HCT116 (cell line): ENCODE results near the gene IRX1. TPM values are rescaled to one million over a fixed set of nuclear protein-coding genes. Genes with fewer than 3 reads are reported as not detected.

Source experiments
- ATAC-seq: fragments of 200-7000 bp; cut with Tn5 transposase; 2 replicates; pipeline ENCODE4 v1.9.1; 2020; ENCODE audit warnings: mild to moderate bottlenecking, moderate library complexity
- BruUV-seq: library from RNA; stranded (reverse); fragments of 400-500 nt; replicated peaks from 2 replicates; lab custom pipeline; 2021; lab: Mats Ljungman, UMichigan
- CTCF ChIA-PET: fragments of 300-600 bp; sonication (Branson Sonifier 250); formaldehyde crosslinking; loops from one replicate; lab custom pipeline; 2021; ENCODE audit warnings: antibody characterized with exemption; lab: Charles Lee
- POLR2A ChIA-PET: fragments of 300-600, 350-600 bp; sonication (Branson Sonifier 250); formaldehyde crosslinking; loops from one replicate; lab custom pipeline; 2021; ENCODE audit warnings: antibody characterized with exemption; lab: Charles Lee
- RAD21 ChIA-PET, 2 experiments: fragments of 300-600 bp; sonication (Branson Sonifier 250); formaldehyde crosslinking; loops; one replicate each; lab custom pipeline; 2023; ENCODE audit warnings: low total read pairs in 2 of 2; ENCODE audit not compliant: uncharacterized antibody in 2 of 2, unreplicated experiment in 2 of 2, low non-redundant PET in 1 of 2; lab: Charles Lee
- DNase-seq: peaks from one replicate; pipeline ENCODE4 v3.0.0-alpha.2; 2010; ENCODE audit warnings: low read depth, low spot score
- H2AFZ ChIP-seq: fragments of 200-600 bp; shearing (Covaris generic), sonication (generic); 2 replicates; pipeline ENCODE4 v1.6.1; 2017; ENCODE audit warnings: low read depth, mixed run types, mixed read lengths, antibody characterized with exemption, low read length; ENCODE audit not compliant: poor library complexity, severe bottlenecking
- H3K27ac ChIP-seq: 2 replicates; pipeline ENCODE4 v1.5.1; 2012; ENCODE audit warnings: low read depth, low read length
- H3K27me3 ChIP-seq: fragments of 200-600 bp; sonication (generic); 2 replicates; pipeline ENCODE4 v1.6.1; 2016; ENCODE audit warnings: mixed run types, low read length, mixed read lengths; ENCODE audit not compliant: insufficient read depth
- H3K36me3 ChIP-seq, 2 experiments: fragments of 200-500 bp in 1 of 2; fragments of 200-600 bp in 1 of 2; sonication (Bioruptor generic) in 1 of 2; sonication (generic) in 1 of 2; 2 replicates each; pipeline versions ENCODE4 v1.5.1 to v1.6.1; 2014 to 2016; ENCODE audit warnings: low read length in 2 of 2, inconsistent platforms in 1 of 2, mixed read lengths in 1 of 2, mixed run types in 1 of 2; ENCODE audit not compliant: insufficient read depth in 2 of 2, control insufficient read depth in 1 of 2
- H3K4me1 ChIP-seq, 2 experiments: fragments of 200-600 bp in 1 of 2; sonication (generic) in 1 of 2; 2 replicates each; pipeline versions ENCODE4 v1.5.1 to v1.6.1; 2012 to 2017; ENCODE audit warnings: low read length in 2 of 2, inconsistent platforms in 1 of 2, mild to moderate bottlenecking in 1 of 2, mixed read lengths in 1 of 2, mixed run types in 1 of 2, moderate library complexity in 1 of 2; ENCODE audit not compliant: insufficient read depth in 2 of 2, control insufficient read depth in 1 of 2
- H3K4me2 ChIP-seq: fragments of 200-600 bp; sonication (generic); 2 replicates; pipeline ENCODE4 v1.6.1; 2017; ENCODE audit warnings: mixed run types, low read length, mixed read lengths
- H3K4me3 ChIP-seq, 2 experiments: fragments of 200-600 bp in 1 of 2; sonication (generic) in 1 of 2; replicated peaks in 1 of 2; 2 replicates each; pipeline ENCODE4 v1.5.1; 2011 to 2016; ENCODE audit warnings: low read length in 2 of 2, control low read depth in 1 of 2, low read depth in 1 of 2, mild to moderate bottlenecking in 1 of 2, mixed read lengths in 1 of 2, mixed run types in 1 of 2
- H3K79me2 ChIP-seq: fragments of 200-600 bp; sonication (generic); 2 replicates; pipeline ENCODE4 v1.6.1; 2017; ENCODE audit warnings: mild to moderate bottlenecking, mixed run types, low read length, moderate library complexity, mixed read lengths; ENCODE audit not compliant: insufficient read depth
- H3K9ac ChIP-seq: fragments of 200-600 bp; sonication (generic); 2 replicates; pipeline ENCODE4 v1.6.1; 2016; ENCODE audit warnings: low read length, mixed read lengths
- H3K9me2 ChIP-seq: fragments of 200-600 bp; sonication (generic), shearing (Covaris generic); 2 replicates; pipeline ENCODE4 v1.6.1; 2017; ENCODE audit warnings: mixed run types, mild to moderate bottlenecking, moderate library complexity; ENCODE audit not compliant: insufficient read depth
- H3K9me3 ChIP-seq, 2 experiments: fragments of 200-500 bp in 1 of 2; fragments of 200-600 bp in 1 of 2; sonication (Bioruptor generic) in 1 of 2; sonication (generic) in 1 of 2; 2 replicates each; pipeline ENCODE4 v1.6.1; 2014 to 2017; ENCODE audit warnings: low read length in 2 of 2, mixed read lengths in 2 of 2, inconsistent platforms in 1 of 2, low read depth in 1 of 2, mild to moderate bottlenecking in 1 of 2, mixed run types in 1 of 2, moderate library complexity in 1 of 2; ENCODE audit not compliant: control insufficient read depth in 1 of 2, insufficient read depth in 1 of 2
- H4K20me1 ChIP-seq: fragments of 200-600 bp; sonication (generic), shearing (Covaris generic); 2 replicates; pipeline ENCODE4 v1.6.1; 2017; ENCODE audit warnings: mixed run types, mild to moderate bottlenecking, moderate library complexity; ENCODE audit not compliant: insufficient read depth
- CEBPB ChIP-seq: IDR thresholded peaks from 2 replicates; pipeline ENCODE4 v1.6.1; 2012; ENCODE audit warnings: low read depth
- EZH2 ChIP-seq: fragments of 200-600 bp; sonication (generic); IDR thresholded peaks from 2 replicates; pipeline ENCODE4 v1.6.1; 2017; ENCODE audit warnings: antibody characterized with exemption, mixed run types
- FOSL1 ChIP-seq: IDR thresholded peaks from 2 replicates; pipeline ENCODE4 v1.6.1; 2012; ENCODE audit warnings: low read depth
- JUND ChIP-seq: IDR thresholded peaks from 2 replicates; pipeline ENCODE4 v1.6.1; 2012
- SIN3A ChIP-seq: IDR thresholded peaks from 2 replicates; pipeline ENCODE4 v1.6.1; 2012; ENCODE audit warnings: low read depth
- SRF ChIP-seq: IDR thresholded peaks from 2 replicates; pipeline ENCODE4 v1.6.1; 2012; ENCODE audit warnings: low read depth
- YY1 ChIP-seq: IDR thresholded peaks from 2 replicates; pipeline ENCODE4 v1.6.1; 2011; ENCODE audit warnings: low read length, low read depth, moderate library complexity, mild to moderate bottlenecking; ENCODE audit not compliant: insufficient replicate concordance; ENCODE audit errors: extremely low read depth
- ZNF274 ChIP-seq: fragments of 200-500 bp; sonication (Bioruptor generic); IDR thresholded peaks from 2 replicates; pipeline ENCODE4 v1.6.1; 2014; ENCODE audit warnings: mild to moderate bottlenecking, low read depth, low read length, inconsistent platforms
- intact Hi-C: fragments of 100-400 bp; cut with micrococcal nuclease; formaldehyde crosslinking; loops from 2 replicates; pipeline ENCODE4 v1.10.0; 2022
- total RNA-seq: library from RNA; stranded (reverse); gene quantifications from one replicate; pipeline ENCODE4 v1.2.1, GENCODE V29; 2021; ENCODE audit not compliant: unreplicated experiment
- TF ChIP-seq, protein P1 (sequence below): IDR thresholded peaks from 2 replicates; pipeline ENCODE4 v1.6.1; 2011; ENCODE audit warnings: mild to moderate bottlenecking, low read length, moderate library complexity; ENCODE audit not compliant: insufficient replicate concordance; ENCODE audit errors: extremely low read depth
- TF ChIP-seq, protein P2 (sequence below): IDR thresholded peaks from 2 replicates; pipeline ENCODE4 v1.6.1; 2012; ENCODE audit warnings: low read depth
- TF ChIP-seq, protein P3 (sequence below), 3 experiments: fragments of 200-600 bp in 1 of 3; sonication (generic) in 1 of 3; IDR thresholded peaks in 2 of 3; conservative IDR thresholded peaks in 1 of 3; 2 replicates each; pipeline ENCODE4 v1.5.1; 2012 to 2017; ENCODE audit warnings: low read depth in 2 of 3, low read length in 2 of 3, antibody characterized with exemption in 1 of 3, borderline replicate concordance in 1 of 3, control low read depth in 1 of 3, mild to moderate bottlenecking in 1 of 3, mixed read lengths in 1 of 3, mixed run types in 1 of 3, moderate library complexity in 1 of 3; ENCODE audit not compliant: insufficient read depth in 1 of 3

IRX1 gene
- total RNA-seq, 1 experiment from 2014 or later = not detected

DNA sequence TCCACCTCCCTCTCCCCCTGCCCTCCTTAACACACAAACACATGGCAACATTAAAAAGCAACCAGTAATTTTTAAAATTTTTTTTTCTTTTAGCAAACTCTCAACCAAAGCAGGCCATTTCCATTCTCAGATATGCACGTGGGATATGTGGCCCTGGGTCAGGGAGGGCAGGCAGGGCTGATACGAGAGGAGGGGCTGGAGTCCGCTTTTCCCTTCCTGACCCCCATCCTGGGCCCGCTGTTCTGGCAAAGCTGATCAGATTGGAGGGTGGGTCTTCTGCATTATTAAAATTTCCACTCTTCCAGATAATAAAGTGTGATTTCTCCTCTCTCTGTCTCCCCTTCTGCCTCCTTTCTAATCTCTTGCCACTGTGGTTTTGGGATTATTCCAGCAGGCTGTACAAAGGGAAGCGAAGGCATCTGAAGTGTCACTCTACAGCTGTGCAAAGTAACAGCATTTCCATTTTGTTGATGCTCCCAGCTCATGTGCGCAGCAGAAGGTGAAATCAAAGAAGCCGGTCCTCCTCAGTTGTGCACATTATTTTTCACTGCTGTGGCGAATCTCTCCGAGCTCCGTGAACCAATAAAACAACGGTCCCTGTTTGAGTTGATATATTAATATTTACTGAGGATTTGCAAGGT is 12.0 kb downstream of the IRX1 start:
- H3K9me2 ChIP-seq = no peaks in the 10 kb centered on the region
- ATAC-seq (no peak), DNase-seq (no peak)
- no peak overlapping the region for H3K27ac ChIP-seq
- no peak overlapping the region for H3K4me2 ChIP-seq
- intact Hi-C loops = no loop called here
- ChIA-PET POLR2A (no interaction called here), CTCF (no interaction called here), RAD21 (no interaction called here)
- TF ChIP-seq FOSL1 (no peak), SRF (no peak), JUND (no peak), ZNF274 (no peak), YY1 (no peak)
- H3K27me3 ChIP-seq = no peaks in the 10 kb centered on the region
- no TSS peak for BruUV-seq
- peaks cover 7 to 24% of the 10 kb centered on the region in 2 experiments; a peak in 2 of 4 replicates for H3K9me3 ChIP-seq
- H3K9ac ChIP-seq = no peak overlapping the region
- H3K36me3 ChIP-seq = no peaks in the 10 kb centered on the region
- H3K79me2 ChIP-seq = no peaks in the 10 kb centered on the region
- no peaks in the 10 kb centered on the region for H4K20me1 ChIP-seq
- no peak overlapping the region for H3K4me3 ChIP-seq
- no peaks in the 10 kb centered on the region for H3K4me1 ChIP-seq
- H2AFZ ChIP-seq = no peak overlapping the region

DNA sequence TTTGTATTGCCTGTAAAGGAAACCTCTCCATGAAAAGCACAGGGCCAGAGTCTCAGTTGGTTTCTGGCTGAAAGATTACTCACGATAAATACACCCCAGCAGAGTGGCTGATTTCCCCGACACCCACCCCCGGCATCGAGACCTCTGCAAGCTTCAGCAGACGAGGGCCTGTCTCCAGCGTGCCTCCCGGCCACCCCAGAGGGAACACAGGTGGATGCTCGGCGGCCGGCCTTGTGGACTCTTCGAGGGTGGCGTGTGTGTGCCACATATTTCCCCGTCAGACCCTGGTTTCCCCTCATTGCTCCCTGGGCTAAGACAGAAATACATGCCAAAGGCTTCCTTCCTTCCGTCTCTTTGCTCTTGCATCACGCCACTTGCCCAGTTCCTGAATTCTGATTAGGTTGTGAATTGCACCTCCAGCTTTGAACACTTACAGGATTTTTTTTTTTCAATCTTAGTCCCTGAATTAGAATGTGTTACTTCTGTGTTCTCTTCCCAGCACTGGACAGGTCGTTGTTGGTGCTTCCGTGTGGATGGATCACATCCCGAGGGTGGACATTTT is 13.6 kb downstream of the IRX1 start:
- no peaks in the 10 kb centered on the region for H3K4me1 ChIP-seq
- no peaks in the 10 kb centered on the region for H3K36me3 ChIP-seq
- H3K9me2 ChIP-seq = no peaks in the 10 kb centered on the region
- ChIA-PET POLR2A (no interaction called here), CTCF (no interaction called here), RAD21 (no interaction called here)
- ATAC-seq (no peak), DNase-seq (no peak)
- H3K9me3 ChIP-seq = peaks cover 12 to 27% of the 10 kb centered on the region in 2 experiments; a peak in 2 of 4 replicates
- H3K27me3 ChIP-seq = no peaks in the 10 kb centered on the region
- H3K27ac ChIP-seq = no peak overlapping the region
- no peak overlapping the region for H2AFZ ChIP-seq
- no peak overlapping the region for H3K4me2 ChIP-seq
- H4K20me1 ChIP-seq = no peaks in the 10 kb centered on the region
- BruUV-seq = no TSS peak
- H3K4me3 ChIP-seq = no peak overlapping the region
- no peaks in the 10 kb centered on the region for H3K79me2 ChIP-seq
- no peak overlapping the region for H3K9ac ChIP-seq
- intact Hi-C loops = no loop called here
- TF ChIP-seq CEBPB (no peak), SIN3A (no peak), SRF (no peak), JUND (no peak), EZH2 (no peak)
- TF ChIP-seq, protein P1, sequence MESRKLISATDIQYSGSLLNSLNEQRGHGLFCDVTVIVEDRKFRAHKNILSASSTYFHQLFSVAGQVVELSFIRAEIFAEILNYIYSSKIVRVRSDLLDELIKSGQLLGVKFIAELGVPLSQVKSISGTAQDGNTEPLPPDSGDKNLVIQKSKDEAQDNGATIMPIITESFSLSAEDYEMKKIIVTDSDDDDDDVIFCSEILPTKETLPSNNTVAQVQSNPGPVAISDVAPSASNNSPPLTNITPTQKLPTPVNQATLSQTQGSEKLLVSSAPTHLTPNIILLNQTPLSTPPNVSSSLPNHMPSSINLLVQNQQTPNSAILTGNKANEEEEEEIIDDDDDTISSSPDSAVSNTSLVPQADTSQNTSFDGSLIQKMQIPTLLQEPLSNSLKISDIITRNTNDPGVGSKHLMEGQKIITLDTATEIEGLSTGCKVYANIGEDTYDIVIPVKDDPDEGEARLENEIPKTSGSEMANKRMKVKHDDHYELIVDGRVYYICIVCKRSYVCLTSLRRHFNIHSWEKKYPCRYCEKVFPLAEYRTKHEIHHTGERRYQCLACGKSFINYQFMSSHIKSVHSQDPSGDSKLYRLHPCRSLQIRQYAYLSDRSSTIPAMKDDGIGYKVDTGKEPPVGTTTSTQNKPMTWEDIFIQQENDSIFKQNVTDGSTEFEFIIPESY = no peak
- TF ChIP-seq, protein P2, sequence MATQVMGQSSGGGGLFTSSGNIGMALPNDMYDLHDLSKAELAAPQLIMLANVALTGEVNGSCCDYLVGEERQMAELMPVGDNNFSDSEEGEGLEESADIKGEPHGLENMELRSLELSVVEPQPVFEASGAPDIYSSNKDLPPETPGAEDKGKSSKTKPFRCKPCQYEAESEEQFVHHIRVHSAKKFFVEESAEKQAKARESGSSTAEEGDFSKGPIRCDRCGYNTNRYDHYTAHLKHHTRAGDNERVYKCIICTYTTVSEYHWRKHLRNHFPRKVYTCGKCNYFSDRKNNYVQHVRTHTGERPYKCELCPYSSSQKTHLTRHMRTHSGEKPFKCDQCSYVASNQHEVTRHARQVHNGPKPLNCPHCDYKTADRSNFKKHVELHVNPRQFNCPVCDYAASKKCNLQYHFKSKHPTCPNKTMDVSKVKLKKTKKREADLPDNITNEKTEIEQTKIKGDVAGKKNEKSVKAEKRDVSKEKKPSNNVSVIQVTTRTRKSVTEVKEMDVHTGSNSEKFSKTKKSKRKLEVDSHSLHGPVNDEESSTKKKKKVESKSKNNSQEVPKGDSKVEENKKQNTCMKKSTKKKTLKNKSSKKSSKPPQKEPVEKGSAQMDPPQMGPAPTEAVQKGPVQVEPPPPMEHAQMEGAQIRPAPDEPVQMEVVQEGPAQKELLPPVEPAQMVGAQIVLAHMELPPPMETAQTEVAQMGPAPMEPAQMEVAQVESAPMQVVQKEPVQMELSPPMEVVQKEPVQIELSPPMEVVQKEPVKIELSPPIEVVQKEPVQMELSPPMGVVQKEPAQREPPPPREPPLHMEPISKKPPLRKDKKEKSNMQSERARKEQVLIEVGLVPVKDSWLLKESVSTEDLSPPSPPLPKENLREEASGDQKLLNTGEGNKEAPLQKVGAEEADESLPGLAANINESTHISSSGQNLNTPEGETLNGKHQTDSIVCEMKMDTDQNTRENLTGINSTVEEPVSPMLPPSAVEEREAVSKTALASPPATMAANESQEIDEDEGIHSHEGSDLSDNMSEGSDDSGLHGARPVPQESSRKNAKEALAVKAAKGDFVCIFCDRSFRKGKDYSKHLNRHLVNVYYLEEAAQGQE = no peak
- TF ChIP-seq, protein P3, sequence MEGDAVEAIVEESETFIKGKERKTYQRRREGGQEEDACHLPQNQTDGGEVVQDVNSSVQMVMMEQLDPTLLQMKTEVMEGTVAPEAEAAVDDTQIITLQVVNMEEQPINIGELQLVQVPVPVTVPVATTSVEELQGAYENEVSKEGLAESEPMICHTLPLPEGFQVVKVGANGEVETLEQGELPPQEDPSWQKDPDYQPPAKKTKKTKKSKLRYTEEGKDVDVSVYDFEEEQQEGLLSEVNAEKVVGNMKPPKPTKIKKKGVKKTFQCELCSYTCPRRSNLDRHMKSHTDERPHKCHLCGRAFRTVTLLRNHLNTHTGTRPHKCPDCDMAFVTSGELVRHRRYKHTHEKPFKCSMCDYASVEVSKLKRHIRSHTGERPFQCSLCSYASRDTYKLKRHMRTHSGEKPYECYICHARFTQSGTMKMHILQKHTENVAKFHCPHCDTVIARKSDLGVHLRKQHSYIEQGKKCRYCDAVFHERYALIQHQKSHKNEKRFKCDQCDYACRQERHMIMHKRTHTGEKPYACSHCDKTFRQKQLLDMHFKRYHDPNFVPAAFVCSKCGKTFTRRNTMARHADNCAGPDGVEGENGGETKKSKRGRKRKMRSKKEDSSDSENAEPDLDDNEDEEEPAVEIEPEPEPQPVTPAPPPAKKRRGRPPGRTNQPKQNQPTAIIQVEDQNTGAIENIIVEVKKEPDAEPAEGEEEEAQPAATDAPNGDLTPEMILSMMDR (IDR thresholded peaks at IDR 0.05 in 2 of 3, conservative IDR thresholded peaks at IDR 0.05 in 1 of 3; ENCODE audit: borderline replicate concordance in 1 of 3, insufficient read depth in 1 of 3, low read depth in 2 of 3, low read length in 2 of 3) = no peak
